ENCODE data around the gene ARL5C.

GRCh38 chr17:39196808-39197291 is 30.9 kb upstream of the ARL5C start:
- TF ChIP-seq CTCF (IDR thresholded peaks at IDR 0.05; ENCODE audit: low read depth, low read length, missing input control) (no peak), RAD21 (IDR thresholded peaks at IDR 0.05) (no peak), ATF3 (IDR thresholded peaks at IDR 0.05) (no peak), REST (IDR thresholded peaks at IDR 0.05) (no peak), HNF4A (conservative IDR thresholded peaks at IDR 0.05) (no peak), RXRA (IDR thresholded peaks at IDR 0.05) (no peak), ZBTB33 (IDR thresholded peaks at IDR 0.05) (no peak), FOXA1 (IDR thresholded peaks at IDR 0.05) (no peak), GABPA (IDR thresholded peaks at IDR 0.05 in 1 of 2, conservative IDR thresholded peaks at IDR 0.05 in 1 of 2) (no peak), TAF1 (conservative IDR thresholded peaks at IDR 0.05) (no peak), EGR1 (IDR thresholded peaks at IDR 0.05; ENCODE audit: low read depth in 2 of 2) (no peak), SP1 (IDR thresholded peaks at IDR 0.05) (no peak), YY1 (IDR thresholded peaks at IDR 0.05) (no peak)
- TF ChIP-seq, protein P1, sequence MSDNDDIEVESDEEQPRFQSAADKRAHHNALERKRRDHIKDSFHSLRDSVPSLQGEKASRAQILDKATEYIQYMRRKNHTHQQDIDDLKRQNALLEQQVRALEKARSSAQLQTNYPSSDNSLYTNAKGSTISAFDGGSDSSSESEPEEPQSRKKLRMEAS (IDR thresholded peaks at IDR 0.05): no peak

Data from liver (tissue), 3 donors.